Liver (tissue), 9 donors: ENCODE measurements around the gene RRP15. TPM values are rescaled to one million over a fixed set of nuclear protein-coding genes. Genes with fewer than 3 reads are reported as not detected.

Experiments
- DNase-seq: peaks from one replicate; pipeline ENCODE4 v3.0.0-alpha.2; 2017; ENCODE audit warnings: low spot score
- H3K27ac ChIP-seq, 2 donors: one replicate each; pipeline ENCODE4 v1.7.0; 2013; ENCODE audit warnings: inconsistent platforms in 2 of 2, low read length in 2 of 2, control low read depth in 1 of 2, low read depth in 1 of 2, mild to moderate bottlenecking in 1 of 2
- H3K27me3 ChIP-seq, 4 donors: one replicate each; pipeline versions ENCODE4 v1.6.1 to v1.7.0; 2013; ENCODE audit warnings: low read length in 3 of 4, inconsistent platforms in 1 of 4, mild to moderate bottlenecking in 1 of 4, moderate library complexity in 1 of 4; ENCODE audit not compliant: control insufficient read depth in 4 of 4, insufficient read depth in 4 of 4
- H3K36me3 ChIP-seq, 4 donors: one replicate each; pipeline versions ENCODE4 v1.6.1 to v1.7.0; 2013; ENCODE audit warnings: low read length in 3 of 4, mild to moderate bottlenecking in 3 of 4, low read depth in 1 of 4, moderate library complexity in 1 of 4; ENCODE audit not compliant: control insufficient read depth in 4 of 4, insufficient read depth in 3 of 4
- H3K4me1 ChIP-seq, 4 donors: one replicate each; pipeline versions ENCODE4 v1.6.1 to v1.7.0; 2013; ENCODE audit warnings: low read length in 3 of 4, mild to moderate bottlenecking in 3 of 4, moderate library complexity in 1 of 4; ENCODE audit not compliant: control insufficient read depth in 4 of 4, insufficient read depth in 4 of 4
- H3K4me3 ChIP-seq, 3 donors: one replicate each; pipeline versions ENCODE4 v1.6.1 to v1.7.0; 2013; ENCODE audit warnings: low read length in 3 of 3, control low read depth in 1 of 3, low read depth in 1 of 3, mild to moderate bottlenecking in 1 of 3
- H3K9ac ChIP-seq, 2 donors: one replicate each; pipeline ENCODE4 v1.7.0; 2013; ENCODE audit warnings: low read length in 2 of 2, mild to moderate bottlenecking in 2 of 2, moderate library complexity in 2 of 2, control low read depth in 1 of 2, low read depth in 1 of 2
- H3K9me3 ChIP-seq, 4 donors: one replicate each; pipeline versions ENCODE4 v1.6.1 to v1.7.0; 2013; ENCODE audit warnings: low read length in 3 of 4; ENCODE audit not compliant: control insufficient read depth in 4 of 4
- EGR1 ChIP-seq, 2 donors: IDR thresholded peaks; 2 replicates each; pipeline ENCODE4 v1.6.1; 2016 to 2018; ENCODE audit warnings: antibody characterized with exemption in 2 of 2, low read depth in 2 of 2
- FOXA2 ChIP-seq: IDR thresholded peaks from 2 replicates; pipeline ENCODE4 v1.6.1; 2016; ENCODE audit warnings: antibody characterized with exemption
- HNF4G ChIP-seq: IDR thresholded peaks from 2 replicates; pipeline ENCODE4 v1.6.1; 2016; ENCODE audit warnings: antibody characterized with exemption
- JUND ChIP-seq, 2 donors: IDR thresholded peaks; 2 replicates each; pipeline ENCODE4 v1.6.1; 2016; ENCODE audit warnings: antibody characterized with exemption in 2 of 2
- NR2F2 ChIP-seq: IDR thresholded peaks from 2 replicates; pipeline ENCODE4 v1.6.1; 2016; ENCODE audit warnings: antibody characterized with exemption
- RXRA ChIP-seq, 2 donors: IDR thresholded peaks; 2 replicates each; pipeline ENCODE4 v1.6.1; 2017 to 2018; ENCODE audit warnings: antibody characterized with exemption in 2 of 2, mild to moderate bottlenecking in 1 of 2
- SP1 ChIP-seq: IDR thresholded peaks from 2 replicates; pipeline ENCODE4 v1.6.1; 2018; ENCODE audit warnings: antibody characterized with exemption, mild to moderate bottlenecking
- WGBS: extraction: QIAGEN DNeasy Blood & Tissue Kit; methylation state at CpG from one replicate; pipeline ENCODE4 v1.1.7; 2013; 5-methylcytosine and 5-hydroxymethylcytosine counted together
- polyA plus RNA-seq, 2 donors: library from polyadenylated mRNA; stranded (reverse) in 1 of 2; unstranded in 1 of 2; fragments of 200-250 nt in 1 of 2; fragments of >200 nt in 1 of 2; fragmentation: Nextera tagmentation in 1 of 2; extraction: Ambion mirVana in 1 of 2; gene quantifications; one replicate each; pipeline versions ENCODE4 v1.2.1 to v1.2.3, GENCODE V29; 2013 to 2015
- total RNA-seq, 2 donors: library from RNA; depleted of rRNA; stranded (reverse); fragments of >200 nt; gene quantifications; one replicate each; pipeline ENCODE4 v1.2.3, GENCODE V29; 2014
- TF ChIP-seq, protein P1 (sequence below): IDR thresholded peaks from 2 replicates; pipeline ENCODE4 v1.6.1; 2016; ENCODE audit warnings: antibody characterized with exemption
- TF ChIP-seq, protein P2 (sequence below): fragments of 150-350 bp; IDR thresholded peaks from 2 replicates; pipeline ENCODE4 v1.5.1; 2017; ENCODE audit warnings: improper control_type of control experiment, low read depth, low read length; ENCODE audit not compliant: missing input control
- TF ChIP-seq, protein P3 (sequence below): IDR thresholded peaks from 2 replicates; pipeline ENCODE4 v1.6.1; 2016; ENCODE audit warnings: antibody characterized with exemption, mild to moderate bottlenecking
- TF ChIP-seq, protein P4 (sequence below): IDR thresholded peaks from 2 replicates; pipeline ENCODE4 v1.6.1; 2016; ENCODE audit warnings: antibody characterized with exemption
- TF ChIP-seq, protein P5 (sequence below): IDR thresholded peaks from 2 replicates; pipeline ENCODE4 v1.6.1; 2016; ENCODE audit warnings: antibody characterized with exemption
- donor health status: healthy.
- donor health status: healthy.
- donor health status: healthy.
- donor health status: healthy.
- donor health status: healthy.

RRP15 gene
- total and polyA plus RNA-seq, 4 donors: 2.4 to 9.2 (median 5.2) TPM

DNA sequence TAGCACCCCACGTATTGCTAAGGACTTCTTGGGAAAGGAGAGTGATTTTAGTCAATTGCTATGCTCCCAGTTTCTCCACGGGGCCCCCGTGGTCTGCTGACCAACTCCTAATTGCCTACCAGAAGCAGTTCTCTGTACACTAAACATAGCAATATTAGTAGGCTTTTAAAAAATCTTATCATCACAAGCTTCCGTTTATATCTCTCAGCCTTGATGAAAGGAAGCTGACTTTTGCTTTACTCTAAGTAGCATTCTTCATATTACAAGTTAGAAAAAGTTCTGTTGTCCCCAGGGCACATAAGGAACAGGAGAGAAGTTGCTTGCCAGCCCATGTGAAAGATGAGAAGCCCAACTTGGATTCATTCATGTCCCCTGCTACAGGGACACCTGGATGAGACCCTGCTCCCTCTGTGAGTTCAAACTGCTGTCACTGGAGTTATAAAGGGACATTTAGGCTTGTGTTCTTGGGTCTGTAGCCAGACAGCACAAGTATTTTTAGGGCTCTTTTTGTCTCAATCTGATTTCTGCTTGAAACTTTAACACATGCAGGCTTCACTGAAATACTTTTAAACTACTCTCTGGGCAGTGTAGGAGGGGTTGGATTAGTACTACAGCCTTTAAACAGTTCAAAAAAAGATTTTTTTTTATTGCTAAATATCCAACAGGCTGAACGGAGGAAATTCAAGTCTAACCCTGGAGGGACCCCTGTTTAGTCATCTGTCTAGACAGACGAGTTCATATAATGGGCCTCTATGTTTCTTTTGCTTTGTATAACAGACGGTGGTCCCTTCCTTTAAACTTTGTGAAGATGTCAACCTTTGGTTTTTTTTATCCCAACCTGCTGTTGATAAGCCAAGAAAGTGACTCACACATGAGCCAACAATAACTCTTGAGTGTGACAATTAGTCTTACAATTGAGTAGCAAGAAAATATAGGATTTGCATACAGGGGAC lies 89.6 kb downstream of the RRP15 start:
- no peak overlapping the region for H3K9ac ChIP-seq
- no peaks in the 10 kb centered on the region for H3K36me3 ChIP-seq
- H3K9me3 ChIP-seq: no peaks in the 10 kb centered on the region
- peaks cover 0 to 9% (median 2%) of the 10 kb centered on the region in 4 donors for H3K4me1 ChIP-seq
- no peak overlapping the region for H3K4me3 ChIP-seq
- H3K27ac ChIP-seq: no peak overlapping the region
- no peak for TF ChIP-seq FOXA2
- TF ChIP-seq, protein P1, sequence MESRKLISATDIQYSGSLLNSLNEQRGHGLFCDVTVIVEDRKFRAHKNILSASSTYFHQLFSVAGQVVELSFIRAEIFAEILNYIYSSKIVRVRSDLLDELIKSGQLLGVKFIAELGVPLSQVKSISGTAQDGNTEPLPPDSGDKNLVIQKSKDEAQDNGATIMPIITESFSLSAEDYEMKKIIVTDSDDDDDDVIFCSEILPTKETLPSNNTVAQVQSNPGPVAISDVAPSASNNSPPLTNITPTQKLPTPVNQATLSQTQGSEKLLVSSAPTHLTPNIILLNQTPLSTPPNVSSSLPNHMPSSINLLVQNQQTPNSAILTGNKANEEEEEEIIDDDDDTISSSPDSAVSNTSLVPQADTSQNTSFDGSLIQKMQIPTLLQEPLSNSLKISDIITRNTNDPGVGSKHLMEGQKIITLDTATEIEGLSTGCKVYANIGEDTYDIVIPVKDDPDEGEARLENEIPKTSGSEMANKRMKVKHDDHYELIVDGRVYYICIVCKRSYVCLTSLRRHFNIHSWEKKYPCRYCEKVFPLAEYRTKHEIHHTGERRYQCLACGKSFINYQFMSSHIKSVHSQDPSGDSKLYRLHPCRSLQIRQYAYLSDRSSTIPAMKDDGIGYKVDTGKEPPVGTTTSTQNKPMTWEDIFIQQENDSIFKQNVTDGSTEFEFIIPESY: no peak
- no peak for TF ChIP-seq JUND (IDR thresholded peaks at IDR 0.05)
- no peak for TF ChIP-seq RXRA (IDR thresholded peaks at IDR 0.05)
- H3K27me3 ChIP-seq: no peaks in the 10 kb centered on the region
- 76% methylated on average over 7 of the region's 7 CpGs for WGBS
- no peak for DNase-seq

DNA sequence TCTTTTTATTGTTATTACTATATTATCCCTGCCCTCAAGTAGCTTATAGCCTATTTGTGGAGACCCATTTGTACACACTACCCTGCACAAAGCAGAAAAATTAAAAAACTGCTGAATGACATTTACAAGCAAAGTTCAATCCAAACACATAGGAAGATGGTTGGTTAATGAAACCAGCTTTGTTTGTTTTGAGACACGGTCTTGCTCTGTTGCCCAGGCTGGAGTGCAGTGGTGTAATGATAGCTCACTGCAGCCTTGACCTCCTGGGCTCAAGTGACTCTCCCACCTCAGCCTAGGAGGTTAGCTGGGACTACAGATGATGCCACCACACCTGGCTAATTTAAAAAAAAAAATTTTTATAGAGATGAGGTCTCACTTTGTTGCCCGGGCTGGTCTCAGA lies 91.6 kb downstream of the RRP15 start:
- H3K27me3 ChIP-seq: no peaks in the 10 kb centered on the region
- WGBS: 61% methylated on average over 2 of the region's 2 CpGs
- peaks cover 0 to 9% (median 4%) of the 10 kb centered on the region in 4 donors for H3K4me1 ChIP-seq
- DNase-seq: no peak
- no peak overlapping the region for H3K4me3 ChIP-seq
- no peaks in the 10 kb centered on the region for H3K36me3 ChIP-seq
- no peak overlapping the region for H3K9ac ChIP-seq
- no peak overlapping the region for H3K27ac ChIP-seq
- H3K9me3 ChIP-seq: no peaks in the 10 kb centered on the region
- TF ChIP-seq EGR1 (IDR thresholded peaks at IDR 0.05; ENCODE audit: low read depth in 2 of 2): no peak
- TF ChIP-seq, protein P1: no peak
- TF ChIP-seq JUND (IDR thresholded peaks at IDR 0.05): no peak
- TF ChIP-seq, protein P2, sequence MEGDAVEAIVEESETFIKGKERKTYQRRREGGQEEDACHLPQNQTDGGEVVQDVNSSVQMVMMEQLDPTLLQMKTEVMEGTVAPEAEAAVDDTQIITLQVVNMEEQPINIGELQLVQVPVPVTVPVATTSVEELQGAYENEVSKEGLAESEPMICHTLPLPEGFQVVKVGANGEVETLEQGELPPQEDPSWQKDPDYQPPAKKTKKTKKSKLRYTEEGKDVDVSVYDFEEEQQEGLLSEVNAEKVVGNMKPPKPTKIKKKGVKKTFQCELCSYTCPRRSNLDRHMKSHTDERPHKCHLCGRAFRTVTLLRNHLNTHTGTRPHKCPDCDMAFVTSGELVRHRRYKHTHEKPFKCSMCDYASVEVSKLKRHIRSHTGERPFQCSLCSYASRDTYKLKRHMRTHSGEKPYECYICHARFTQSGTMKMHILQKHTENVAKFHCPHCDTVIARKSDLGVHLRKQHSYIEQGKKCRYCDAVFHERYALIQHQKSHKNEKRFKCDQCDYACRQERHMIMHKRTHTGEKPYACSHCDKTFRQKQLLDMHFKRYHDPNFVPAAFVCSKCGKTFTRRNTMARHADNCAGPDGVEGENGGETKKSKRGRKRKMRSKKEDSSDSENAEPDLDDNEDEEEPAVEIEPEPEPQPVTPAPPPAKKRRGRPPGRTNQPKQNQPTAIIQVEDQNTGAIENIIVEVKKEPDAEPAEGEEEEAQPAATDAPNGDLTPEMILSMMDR: no peak

DNA sequence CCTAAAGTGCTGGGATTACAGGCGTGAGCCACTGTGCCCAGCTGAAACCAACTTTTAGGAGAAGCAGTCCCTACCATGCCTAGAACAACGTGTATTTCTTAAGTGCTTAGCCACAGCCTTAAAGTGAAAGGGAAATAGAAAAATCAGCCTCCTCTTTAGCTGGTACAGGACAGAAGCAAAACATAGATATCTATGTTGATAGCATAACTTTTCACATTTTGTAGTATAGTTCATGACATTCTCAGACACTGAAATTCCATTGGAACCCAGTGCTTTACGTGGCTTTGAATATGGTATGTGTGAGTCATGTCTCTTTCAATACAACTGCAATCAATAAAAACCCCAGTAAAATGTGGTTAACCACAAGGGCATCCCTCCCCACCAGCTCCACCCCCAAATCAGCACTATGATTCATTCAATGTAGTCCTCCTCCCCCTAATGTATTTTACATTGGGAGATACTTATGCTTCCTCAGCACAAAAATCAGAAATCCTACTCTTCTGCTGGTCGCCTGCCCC lies 92.1 kb downstream of the RRP15 start:
- Histone ChIP-seq H3K4me3 (no peak overlapping the region), H3K9me3 (no peaks in the 10 kb centered on the region), H3K9ac (no peak overlapping the region), H3K36me3 (no peaks in the 10 kb centered on the region), H3K27ac (no peak overlapping the region), H3K27me3 (no peaks in the 10 kb centered on the region), H3K4me1 (peaks cover 0 to 7% (median 2%) of the 10 kb centered on the region in 4 donors)
- WGBS: 72% methylated on average over 4 of the region's 4 CpGs
- TF ChIP-seq EGR1 (IDR thresholded peaks at IDR 0.05; ENCODE audit: low read depth in 2 of 2): no peak
- TF ChIP-seq SP1: no peak
- TF ChIP-seq, protein P3, sequence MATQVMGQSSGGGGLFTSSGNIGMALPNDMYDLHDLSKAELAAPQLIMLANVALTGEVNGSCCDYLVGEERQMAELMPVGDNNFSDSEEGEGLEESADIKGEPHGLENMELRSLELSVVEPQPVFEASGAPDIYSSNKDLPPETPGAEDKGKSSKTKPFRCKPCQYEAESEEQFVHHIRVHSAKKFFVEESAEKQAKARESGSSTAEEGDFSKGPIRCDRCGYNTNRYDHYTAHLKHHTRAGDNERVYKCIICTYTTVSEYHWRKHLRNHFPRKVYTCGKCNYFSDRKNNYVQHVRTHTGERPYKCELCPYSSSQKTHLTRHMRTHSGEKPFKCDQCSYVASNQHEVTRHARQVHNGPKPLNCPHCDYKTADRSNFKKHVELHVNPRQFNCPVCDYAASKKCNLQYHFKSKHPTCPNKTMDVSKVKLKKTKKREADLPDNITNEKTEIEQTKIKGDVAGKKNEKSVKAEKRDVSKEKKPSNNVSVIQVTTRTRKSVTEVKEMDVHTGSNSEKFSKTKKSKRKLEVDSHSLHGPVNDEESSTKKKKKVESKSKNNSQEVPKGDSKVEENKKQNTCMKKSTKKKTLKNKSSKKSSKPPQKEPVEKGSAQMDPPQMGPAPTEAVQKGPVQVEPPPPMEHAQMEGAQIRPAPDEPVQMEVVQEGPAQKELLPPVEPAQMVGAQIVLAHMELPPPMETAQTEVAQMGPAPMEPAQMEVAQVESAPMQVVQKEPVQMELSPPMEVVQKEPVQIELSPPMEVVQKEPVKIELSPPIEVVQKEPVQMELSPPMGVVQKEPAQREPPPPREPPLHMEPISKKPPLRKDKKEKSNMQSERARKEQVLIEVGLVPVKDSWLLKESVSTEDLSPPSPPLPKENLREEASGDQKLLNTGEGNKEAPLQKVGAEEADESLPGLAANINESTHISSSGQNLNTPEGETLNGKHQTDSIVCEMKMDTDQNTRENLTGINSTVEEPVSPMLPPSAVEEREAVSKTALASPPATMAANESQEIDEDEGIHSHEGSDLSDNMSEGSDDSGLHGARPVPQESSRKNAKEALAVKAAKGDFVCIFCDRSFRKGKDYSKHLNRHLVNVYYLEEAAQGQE: no peak
- no peak for TF ChIP-seq NR2F2
- no peak for TF ChIP-seq HNF4G
- TF ChIP-seq, protein P4, sequence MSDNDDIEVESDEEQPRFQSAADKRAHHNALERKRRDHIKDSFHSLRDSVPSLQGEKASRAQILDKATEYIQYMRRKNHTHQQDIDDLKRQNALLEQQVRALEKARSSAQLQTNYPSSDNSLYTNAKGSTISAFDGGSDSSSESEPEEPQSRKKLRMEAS: no peak
- TF ChIP-seq, protein P5, sequence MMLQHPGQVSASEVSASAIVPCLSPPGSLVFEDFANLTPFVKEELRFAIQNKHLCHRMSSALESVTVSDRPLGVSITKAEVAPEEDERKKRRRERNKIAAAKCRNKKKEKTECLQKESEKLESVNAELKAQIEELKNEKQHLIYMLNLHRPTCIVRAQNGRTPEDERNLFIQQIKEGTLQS: no peak
- DNase-seq: no peak
